Measurements from ENCODE around the gene TSC22D1.
"Not testable (repeated sequence)": the region's sequence is repeated elsewhere in the genome, so short reads cannot be mapped to it uniquely, and the experiment has no call there.

Gene TSC22D1

GRCh38 chr13:44575741-44576350, at the start of gene TSC22D1:
Gene TSC22D1, minus strand, starts transcription at chr13:44576330. Its CDS starts 256 bp downstream, at chr13:44576074.
- peak; percentile 49 for DNase-seq (ENCODE audit: low spot score)

DNA sequence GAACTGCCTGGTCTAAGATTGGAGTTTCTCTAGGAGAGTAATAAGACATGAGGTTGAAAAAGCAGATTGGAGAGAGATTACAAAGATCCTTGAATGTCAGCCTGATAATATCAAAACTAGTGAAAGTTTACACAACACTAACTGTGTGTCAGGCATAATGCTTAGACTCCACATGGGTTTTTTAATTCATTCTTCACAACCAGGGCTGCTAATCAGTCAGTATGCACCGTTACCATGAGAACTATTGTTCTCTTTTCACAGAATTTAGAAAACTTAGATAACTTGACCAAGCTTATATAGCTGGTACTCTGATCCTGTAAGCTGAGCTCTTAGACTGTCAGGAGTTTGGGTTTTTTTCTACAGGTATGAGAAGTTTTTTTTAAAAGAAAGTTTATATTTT, 46.6 kb upstream of the TSC22D1 start:
- DNase-seq (ENCODE audit: low spot score), result no peak

GRCh38 chr13:44622261-44622660, 46.1 kb upstream of the TSC22D1 start:
- no peak for DNase-seq (ENCODE audit: low spot score)

DNA sequence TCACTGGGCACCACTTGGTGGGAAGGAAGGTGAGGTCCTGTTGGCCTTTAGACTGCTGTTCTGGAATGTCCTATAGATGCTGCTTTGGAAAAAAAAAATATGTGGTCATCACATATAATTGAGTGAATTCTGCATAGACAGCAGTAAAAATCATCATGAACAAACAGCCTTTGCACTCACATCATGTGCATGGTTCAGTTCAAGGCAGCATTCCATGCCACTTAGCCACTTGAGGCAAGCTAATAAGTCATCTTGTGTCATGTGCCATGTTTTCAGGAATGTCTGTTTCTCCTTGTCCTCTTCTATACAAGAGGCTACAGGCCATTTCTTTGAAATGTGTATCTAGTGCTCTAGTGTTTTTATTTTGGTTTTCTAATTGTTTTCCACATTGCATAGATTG, 43.9 kb upstream of the TSC22D1 start:
- no peak for DNase-seq (ENCODE audit: low spot score)

GRCh38 chr13:44619651-44620050, 43.5 kb upstream of the TSC22D1 start:
- DNase-seq (ENCODE audit: low spot score), result no peak

GRCh38 chr13:44618326-44618725, 42.2 kb upstream of the TSC22D1 start:
- DNase-seq (ENCODE audit: low spot score), result no peak

DNA sequence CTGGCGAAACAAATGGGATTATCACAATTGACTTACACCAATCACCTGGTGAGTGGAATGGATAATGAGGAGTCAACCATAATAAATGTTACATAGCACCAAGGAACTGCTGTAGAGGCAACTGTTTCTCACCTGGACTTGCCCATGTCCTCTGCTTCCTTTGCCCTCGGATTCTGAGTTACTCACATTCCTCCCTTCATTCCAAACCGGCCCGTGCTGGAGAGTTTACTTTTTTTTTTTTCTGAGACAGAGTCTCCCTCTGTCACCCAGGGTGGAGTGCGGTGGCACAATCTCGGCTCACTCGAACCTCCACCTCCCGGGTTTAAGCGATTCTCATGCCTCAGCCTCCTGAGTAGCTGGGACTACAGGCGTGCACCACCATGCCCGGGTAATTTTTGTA, 41.5 kb upstream of the TSC22D1 start:
- DNase-seq (ENCODE audit: low spot score), result no peak

DNA sequence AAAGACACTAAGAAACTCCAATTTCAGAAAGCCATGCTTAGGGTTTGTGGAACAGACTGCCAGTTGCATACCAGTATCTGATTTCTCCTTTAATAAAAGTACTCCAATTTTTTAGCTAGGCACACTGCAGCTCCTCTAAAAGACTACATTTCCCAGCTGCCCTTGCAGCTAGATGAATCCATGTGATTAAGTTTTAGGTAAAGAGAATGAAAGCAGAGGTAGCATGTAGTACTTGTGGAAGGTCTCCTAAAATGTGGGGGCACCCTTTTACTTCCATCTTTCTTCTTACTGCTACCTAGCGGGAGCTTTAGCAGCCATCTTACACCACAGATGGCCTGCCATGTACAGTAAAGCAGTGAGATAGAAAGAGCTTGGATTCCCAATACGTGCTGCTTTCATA, 33.0 kb upstream of the TSC22D1 start:
- no peak for DNase-seq (ENCODE audit: low spot score)

- DNase-seq (ENCODE audit: low spot score), result no peak
These were observed 29.6 kb upstream of the TSC22D1 start for GRCh38 chr13:44605721-44606120.

DNA sequence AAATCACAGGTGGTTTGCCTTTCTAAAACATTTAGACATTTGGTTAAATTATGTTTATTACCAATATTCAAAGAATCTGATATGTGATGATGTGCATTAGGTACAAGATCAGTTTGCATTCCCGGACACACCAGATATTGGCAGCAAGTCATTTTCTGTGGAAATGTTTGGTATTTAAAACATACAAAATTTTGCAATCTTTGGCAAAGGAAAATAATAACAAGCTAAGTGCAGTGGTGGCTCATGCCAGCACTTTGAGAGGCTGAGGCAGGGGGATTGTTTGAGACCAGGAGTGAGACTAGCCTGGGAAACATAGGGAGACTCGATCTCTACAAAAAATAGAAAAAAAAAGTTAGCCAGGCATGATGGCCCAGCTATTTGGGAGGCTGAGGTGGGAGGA, 29.1 kb upstream of the TSC22D1 start:
- DNase-seq (ENCODE audit: low spot score), result no peak

- no peak for DNase-seq (ENCODE audit: low spot score)
These were observed 25.5 kb upstream of the TSC22D1 start for GRCh38 chr13:44601586-44601985.

DNA sequence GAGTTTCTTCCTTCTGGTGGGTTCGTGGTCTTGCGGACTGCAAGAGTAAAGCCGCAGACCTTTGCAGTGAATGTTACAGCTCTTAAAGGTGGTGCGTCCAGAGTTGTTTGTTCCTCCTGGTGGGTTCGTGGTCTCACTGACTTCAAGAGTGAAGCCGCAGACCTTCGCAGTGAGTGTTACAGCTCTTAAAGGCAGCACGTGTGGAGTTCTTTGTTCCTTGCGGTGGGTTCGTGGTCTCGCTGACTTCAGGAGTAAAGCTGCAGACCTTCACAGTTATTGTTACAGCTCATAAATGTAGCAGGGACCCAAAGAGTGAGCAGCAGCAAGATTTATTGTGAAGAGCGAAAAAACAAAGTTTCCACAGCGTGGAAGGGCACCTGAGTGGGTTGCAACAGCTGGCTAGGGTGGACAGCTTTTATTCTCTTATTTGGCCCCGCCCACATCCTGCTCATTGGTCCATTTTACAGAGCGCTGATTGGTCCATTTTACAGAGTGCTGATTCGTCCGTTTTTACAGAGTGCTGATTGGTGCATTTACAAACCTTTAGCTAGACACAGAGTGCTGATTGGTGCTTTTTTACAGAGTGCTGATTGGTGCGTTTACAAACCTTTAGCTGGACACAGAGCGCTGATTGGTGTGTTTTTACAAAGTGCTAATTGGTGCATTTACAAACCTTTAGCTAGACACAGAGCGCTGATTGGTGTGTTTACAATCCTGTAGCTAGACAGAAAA, 17.9 kb upstream of the TSC22D1 start:
- DNase-seq (ENCODE audit: low spot score), result not testable (repeated sequence)

DNA sequence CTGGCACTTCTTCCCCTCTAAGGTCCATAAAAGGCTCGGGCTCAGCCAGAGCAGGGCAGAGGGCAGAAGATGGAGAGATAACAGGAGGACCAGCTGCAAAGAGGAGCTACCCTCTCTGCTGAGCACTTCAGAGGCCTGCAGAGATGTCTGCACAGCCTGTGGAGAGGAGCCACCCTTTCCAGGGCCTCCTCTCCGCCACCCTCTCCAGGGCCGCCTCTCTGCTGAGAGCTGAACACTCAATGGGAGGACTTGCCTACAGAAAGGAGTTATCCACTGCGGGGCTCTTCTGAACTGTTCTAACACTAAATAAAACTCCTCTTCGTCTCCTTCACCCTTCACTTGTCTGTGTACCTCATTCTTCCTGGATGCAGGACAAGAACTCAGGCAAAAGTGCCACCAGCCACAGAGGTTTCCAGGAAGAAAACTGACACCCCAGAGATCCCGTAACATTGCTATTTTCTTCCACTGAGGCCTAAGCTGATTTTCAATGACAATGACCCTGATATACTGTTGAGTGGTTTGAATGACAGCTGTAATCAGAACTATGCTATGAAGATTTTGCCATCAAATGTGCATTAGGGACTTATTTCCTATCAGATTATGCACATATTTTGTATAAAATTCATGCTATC, 16.2 kb upstream of the TSC22D1 start:
- no peak for DNase-seq (ENCODE audit: low spot score)

DNA sequence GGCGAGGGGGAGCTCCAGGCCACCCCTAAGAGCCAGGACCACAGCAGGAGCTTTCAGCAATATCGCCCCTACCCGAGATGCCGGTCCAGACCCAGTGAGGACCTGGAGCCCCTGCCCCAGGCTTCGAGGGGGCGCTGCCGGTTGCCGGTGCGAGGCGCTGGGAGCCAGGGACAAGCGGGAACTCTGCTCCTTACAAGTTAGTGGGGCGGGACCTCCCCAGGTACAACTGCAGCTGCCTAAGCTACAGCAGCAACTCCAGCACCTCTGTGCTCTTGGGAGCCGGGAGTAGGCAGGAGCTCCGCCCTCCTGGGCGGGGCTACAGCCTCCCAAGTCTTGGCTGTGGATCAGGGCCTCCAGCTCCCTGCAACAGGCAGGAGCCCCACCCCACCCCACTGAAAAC, 15.2 kb upstream of the TSC22D1 start:
- no peak for DNase-seq (ENCODE audit: low spot score)

- no peak for DNase-seq (ENCODE audit: low spot score)
These were observed 7.0 kb upstream of the TSC22D1 start for GRCh38 chr13:44583137-44583536.

DNA sequence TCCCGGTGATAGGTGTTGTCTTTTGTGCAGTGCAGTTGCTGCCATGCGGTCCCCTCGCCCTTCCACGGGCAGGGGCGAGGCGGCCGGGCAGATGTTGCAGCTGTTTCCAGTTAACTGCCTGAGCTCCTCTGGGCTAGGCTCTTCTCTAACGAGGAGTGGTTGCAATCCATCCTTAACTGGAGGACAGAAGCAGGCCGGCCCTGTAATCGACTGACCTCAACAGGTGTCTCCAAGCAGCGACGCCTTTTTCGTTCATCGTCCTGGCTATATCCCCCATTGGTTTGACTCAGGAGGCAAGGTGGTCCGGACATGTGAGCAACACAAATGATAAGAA, 1.9 kb upstream of the TSC22D1 start:
- DNase-seq (ENCODE audit: low spot score), result peak; percentile 80

DNA sequence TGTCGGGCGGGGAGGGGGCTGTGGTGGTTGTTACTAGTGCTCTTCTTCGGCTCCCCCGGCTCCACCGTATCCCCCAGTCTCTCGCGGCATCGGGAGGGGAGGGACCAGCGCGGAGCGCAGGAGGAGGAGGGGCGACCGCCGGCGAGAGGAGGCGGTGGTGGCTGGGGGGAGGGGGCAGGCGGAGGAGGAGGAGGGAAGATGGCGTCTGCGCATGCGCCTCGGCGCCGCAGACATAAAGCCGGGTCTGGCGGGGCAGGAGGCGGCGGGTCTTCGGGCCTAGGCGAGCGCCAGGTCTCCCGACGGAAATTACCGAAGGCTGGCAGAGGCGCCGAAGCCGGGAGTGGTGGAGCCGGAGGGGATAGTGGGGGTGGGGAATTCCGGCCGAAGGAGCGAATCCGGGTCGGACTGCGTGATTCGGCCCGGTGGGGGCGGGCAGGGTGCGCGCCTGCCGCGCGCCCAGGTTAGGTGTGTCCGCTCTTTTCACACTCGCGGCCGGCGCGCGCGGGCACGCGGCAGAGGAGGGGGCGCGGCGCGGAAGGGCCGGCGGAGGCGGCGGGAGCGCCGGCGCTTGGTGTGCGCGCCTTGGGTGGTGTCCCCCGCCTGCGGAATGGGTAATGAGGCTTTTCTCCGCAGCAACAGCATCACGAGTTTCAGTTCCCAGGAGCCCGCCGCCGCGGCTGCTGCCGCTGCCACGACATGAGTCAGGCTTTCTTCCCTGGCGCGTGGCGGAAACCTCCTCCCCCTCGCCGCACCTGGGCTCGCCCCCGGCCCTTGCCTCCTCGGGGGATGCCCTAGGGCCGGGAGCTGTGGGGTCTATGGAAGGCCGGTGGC, 1.3 kb upstream of the TSC22D1 start:
- DNase-seq (ENCODE audit: low spot score), result peak; percentile 97

DNA sequence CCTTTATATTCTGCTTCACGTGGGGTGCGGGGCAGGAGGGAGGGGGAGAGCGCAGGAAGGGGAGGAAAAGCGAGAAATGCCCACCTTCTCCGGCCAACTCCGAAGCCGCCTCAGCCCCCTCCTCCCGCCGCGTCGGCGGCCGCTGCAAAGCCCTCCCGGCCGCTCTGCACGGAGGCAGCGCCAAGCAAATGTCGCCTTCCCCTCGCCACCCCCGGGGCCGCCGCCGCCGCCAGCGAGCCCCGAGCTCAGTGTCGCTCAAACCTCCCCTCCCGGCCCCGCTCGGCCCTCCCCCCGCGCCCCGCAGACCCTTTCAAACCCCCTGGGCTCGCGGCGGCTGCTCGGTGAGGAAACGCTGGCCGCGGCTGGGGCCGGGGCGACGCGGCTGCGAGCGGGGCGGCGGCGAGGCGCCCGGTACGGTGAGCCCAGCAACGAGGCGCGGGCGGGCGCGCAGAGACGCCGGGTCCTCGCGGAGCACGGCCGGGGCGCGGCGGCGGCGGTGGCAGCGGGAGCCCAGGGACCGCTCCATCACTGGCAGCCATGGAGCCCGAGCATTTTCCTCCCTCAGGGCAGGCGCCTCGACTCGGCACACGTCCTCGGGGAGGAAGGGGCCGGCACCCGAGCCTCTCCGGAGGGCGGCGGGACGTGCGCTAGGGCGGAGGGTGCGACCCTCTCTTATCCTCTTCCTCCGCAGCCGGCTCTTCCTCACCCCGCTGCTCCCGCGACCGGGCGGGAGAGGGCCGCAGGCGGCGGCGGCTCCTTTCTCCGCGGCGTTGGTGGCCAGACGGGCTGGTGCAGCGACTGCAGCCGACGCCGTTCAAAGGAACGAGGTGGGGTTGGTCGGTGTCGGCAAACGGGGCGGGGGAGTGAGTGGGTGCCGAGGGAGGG, 463 bp upstream of the TSC22D1 start:
- peak; percentile 5 for DNase-seq (ENCODE audit: low spot score)

- no peak for DNase-seq (ENCODE audit: low spot score)
These were observed 1.1 kb downstream of the TSC22D1 start for GRCh38 chr13:44575035-44575434.

- no peak for DNase-seq (ENCODE audit: low spot score)
These were observed 1.7 kb downstream of the TSC22D1 start for GRCh38 chr13:44574466-44574855.

GRCh38 chr13:44573790-44574465, 2.2 kb downstream of the TSC22D1 start:
- peak; percentile 34 for DNase-seq (ENCODE audit: low spot score)
